ENCODE measurements around the gene TAF9.
"Not testable (repeated sequence)": the region's sequence is repeated elsewhere in the genome, so short reads cannot be mapped to it uniquely, and the experiment has no call there.

The TAF9 gene, protein sequence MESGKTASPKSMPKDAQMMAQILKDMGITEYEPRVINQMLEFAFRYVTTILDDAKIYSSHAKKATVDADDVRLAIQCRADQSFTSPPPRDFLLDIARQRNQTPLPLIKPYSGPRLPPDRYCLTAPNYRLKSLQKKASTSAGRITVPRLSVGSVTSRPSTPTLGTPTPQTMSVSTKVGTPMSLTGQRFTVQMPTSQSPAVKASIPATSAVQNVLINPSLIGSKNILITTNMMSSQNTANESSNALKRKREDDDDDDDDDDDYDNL

GRCh38 chr5:69369340-69370121 lies at the start of gene TAF9, which contains the start of the genes AK6 and RAD17:
TSS of gene TAF9 (minus strand) at chr5:69369520. CDS start at chr5:69365737, 3,783 bp downstream.
TSS of gene AK6 (minus strand) at chr5:69369520. CDS start at chr5:69369490, 30 bp downstream.
TSS of gene RAD17 (plus strand) at chr5:69369818. CDS start at chr5:69372209, 2,391 bp downstream.
- peak; percentile 96 for DNase-seq (ENCODE audit: low read depth, low spot score)

DNA sequence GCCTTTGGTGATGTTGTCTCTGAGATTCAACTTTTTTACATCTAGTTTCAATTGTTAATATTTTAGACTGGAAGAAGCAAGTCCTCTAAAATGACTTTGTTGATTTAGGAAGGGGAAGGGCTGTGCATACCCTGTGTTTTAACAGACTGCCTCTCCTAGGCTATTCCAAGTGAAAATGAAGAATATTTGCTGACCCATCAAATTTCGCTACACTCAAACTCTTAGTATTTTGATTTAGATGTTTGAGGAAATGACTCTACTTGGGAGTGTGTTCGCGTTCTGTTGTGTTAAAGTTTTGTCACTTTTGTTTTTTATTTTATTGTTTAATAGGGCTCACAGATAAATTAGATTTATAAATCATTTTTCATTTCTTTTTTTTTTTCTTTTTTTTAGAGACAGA lies 49.2 kb upstream of the TAF9 start:
- DNase-seq (ENCODE audit: low read depth, low spot score): no peak

DNA sequence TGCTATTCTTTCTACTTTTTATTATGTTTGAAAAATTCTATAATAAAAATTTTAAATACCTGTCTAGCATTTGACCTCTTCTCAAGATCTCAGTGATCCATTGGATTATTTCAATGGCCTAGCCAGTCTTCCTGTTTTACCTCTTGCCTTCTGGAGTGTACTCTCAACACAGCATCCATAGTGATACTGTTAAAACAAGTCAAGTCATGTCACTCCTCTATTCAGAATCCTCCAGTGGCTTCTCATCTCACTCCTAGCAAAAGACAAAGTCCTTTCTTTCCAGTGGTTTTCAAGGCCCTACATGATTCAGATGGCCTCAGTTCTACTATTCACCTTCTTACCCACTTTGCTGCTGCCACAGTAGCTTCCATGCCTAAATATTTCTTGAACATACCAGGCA lies 47.4 kb upstream of the TAF9 start:
- DNase-seq (ENCODE audit: low read depth, low spot score): no peak

DNA sequence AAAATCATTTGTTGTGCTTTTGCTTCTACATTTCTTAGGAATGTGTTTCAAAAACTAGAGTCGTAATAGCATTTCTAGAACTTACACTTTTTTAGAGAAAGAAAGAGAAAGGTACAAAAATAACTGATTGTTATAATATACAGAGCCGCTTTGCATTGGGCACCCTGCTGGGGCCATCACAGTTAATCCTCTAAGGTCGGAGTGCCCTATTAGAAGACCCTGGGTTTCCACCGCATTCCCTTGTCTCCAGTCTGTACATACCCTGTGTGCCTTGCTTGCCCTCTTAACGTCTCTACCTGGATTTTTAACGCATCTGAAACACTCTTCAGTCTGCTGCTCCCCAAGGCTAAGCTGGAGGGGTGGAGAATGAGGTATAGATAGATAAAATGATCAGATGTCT lies 46.9 kb upstream of the TAF9 start:
- peak; percentile 13 for DNase-seq (ENCODE audit: low read depth, low spot score)

GRCh38 chr5:69415584-69415958 lies 46.3 kb upstream of the TAF9 start:
- no peak for DNase-seq (ENCODE audit: low read depth, low spot score)

DNA sequence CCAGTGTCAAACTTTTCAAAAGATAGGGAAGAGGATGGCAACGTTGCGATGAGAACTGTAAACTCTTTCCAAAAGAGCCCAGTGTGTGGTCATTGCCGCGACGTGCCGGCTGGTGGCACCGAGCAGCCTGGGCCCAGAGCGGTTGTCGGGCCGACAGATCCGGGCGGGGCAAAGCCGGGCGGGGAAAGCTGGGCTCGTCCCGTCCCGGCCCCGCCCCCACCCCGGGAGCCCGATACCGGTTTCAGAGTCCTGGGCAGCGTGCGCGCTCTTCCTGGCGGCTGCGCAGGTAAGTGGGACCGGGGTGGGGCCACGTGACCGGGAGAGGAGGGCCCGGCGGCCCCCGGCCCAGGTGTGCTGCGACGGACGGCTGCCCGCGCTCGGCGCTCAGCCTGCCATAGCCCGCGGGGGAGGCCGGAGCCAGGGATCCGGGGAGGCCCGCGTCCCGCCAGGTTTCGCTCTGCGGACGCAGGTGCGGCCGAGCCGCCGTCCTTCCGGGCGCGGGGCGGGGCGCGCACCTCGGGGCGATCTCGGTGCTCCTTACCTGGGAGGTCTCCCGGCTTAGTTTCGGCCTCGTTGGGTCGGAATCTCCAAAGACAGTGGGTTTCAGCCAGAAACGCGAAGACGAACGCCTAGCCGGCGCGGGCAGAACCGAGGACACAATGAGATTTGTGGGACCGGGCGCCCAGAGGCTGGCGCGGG lies 45.7 kb upstream of the TAF9 start, which contains the start of gene MARVELD2:
Gene MARVELD2, plus strand, starts transcription at position 232 of the 699 bp plus-strand sequence. CDS start 4,270 bp downstream, outside the sequence.
- peak; percentile 93 for DNase-seq (ENCODE audit: low read depth, low spot score)

- DNase-seq (ENCODE audit: low read depth, low spot score): no peak
Measured at GRCh38 chr5:69404659-69405330, 35.5 kb upstream of the TAF9 start.

DNA sequence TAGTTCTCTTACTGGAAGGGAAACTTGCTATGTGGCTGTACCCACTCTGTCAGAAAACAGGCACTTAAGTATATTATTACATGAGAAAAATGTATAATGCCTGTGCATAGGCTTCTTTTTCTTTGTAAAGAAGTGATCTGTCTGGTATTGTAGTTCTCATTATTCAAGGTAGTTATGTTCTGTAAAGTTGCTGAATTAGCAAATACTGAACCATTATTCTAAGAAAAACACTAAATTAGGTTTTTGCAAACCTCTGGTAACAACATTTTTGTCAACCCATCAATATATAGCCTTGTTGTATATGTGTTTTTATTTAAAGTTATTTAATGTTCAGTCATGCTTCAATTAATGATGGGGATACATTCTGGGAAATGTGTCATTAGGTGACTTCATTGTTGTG lies 9.1 kb upstream of the TAF9 start:
- DNase-seq (ENCODE audit: low read depth, low spot score): no peak

- DNase-seq (ENCODE audit: low read depth, low spot score): no peak
Measured at GRCh38 chr5:69374911-69375446, 5.7 kb upstream of the TAF9 start.

GRCh38 chr5:69372394-69372793 lies 3.1 kb upstream of the TAF9 start:
- no peak for DNase-seq (ENCODE audit: low read depth, low spot score)

- not testable (repeated sequence) for DNase-seq (ENCODE audit: low read depth, low spot score)
Measured at GRCh38 chr5:69370335-69370734, 1.0 kb upstream of the TAF9 start.

DNA sequence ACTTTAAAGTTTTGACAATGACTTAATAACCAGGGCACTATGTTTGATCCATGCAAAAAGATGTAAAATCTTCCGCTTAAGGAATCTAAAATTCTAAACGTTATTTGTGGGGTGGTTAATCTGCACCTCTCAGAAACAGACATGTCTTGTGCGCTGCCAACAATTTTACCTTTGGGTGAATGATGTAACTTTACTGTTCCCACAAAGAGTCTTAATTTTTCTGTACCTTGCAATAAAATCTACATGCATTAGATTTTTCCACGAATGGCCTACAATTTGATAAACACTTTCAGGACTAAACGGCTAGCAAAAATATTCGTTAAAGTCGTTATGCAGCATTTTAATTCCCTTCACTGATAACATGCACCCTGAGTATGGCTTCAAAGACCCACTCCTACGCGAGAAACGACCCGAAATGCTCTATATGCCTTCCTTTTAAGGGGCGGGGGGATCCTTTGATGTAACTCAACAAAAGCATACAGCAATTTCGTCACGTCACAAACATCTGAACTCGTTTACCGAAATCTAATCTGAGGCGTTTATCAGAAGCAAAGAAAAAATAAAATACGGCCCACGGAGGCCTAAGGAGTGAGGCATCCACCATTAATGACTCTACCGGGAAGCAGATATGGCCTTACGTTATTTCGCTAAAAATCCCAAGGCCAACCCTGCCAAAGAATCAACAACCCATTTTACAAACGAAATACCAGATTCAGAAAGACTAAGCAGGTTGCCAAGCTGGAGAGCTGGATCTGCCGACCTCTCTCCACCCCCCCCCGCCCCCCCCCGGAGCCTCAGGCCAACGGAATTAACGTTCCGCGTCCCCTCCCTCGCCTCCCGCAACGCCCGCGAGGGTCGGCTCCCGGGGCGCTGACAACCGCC lies 621 bp downstream of the TAF9 start:
- peak; percentile 53 for DNase-seq (ENCODE audit: low read depth, low spot score)

- peak; percentile 10 for DNase-seq (ENCODE audit: low read depth, low spot score)
Measured at GRCh38 chr5:69367697-69368279, 1.5 kb downstream of the TAF9 start.

GRCh38 chr5:69364850-69365249 lies 4.5 kb downstream of the TAF9 start:
- no peak for DNase-seq (ENCODE audit: low read depth, low spot score)

GRCh38 chr5:69364414-69364813 lies 4.9 kb downstream of the TAF9 start:
- DNase-seq (ENCODE audit: low read depth, low spot score): no peak

- DNase-seq (ENCODE audit: low read depth, low spot score): no peak
Measured at GRCh38 chr5:69360442-69360841, 8.9 kb downstream of the TAF9 start.

DNA sequence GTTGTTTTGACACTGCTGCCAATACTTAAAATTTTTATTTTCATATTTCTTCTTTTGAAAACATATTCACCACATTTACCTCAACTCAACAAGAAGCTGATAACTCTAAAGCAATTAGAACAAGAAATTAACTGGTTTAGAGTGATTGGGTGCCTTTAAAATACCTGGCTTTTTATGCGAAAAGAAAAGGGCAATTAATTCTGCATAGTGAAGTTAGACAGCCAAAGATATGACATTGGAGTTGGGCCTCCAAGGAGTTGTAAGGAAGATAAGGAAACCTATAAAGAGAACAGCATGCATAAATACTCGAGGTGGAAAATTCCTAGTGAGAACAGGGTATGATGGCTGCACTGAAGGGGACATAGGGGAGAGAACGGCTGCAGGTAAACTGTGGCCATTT lies 9.6 kb downstream of the TAF9 start:
- no peak for DNase-seq (ENCODE audit: low read depth, low spot score)

GRCh38 chr5:69350664-69351063 lies 18.7 kb downstream of the TAF9 start:
- no peak for DNase-seq (ENCODE audit: low read depth, low spot score)

- DNase-seq (ENCODE audit: low read depth, low spot score): no peak
Measured at GRCh38 chr5:69343083-69343482, 26.2 kb downstream of the TAF9 start.

All from ELF-1 (cell line).